ENCODE measurements around the gene NT5DC3.

GRCh38 chr12:103855036-103855712, 14.1 kb upstream of the NT5DC3 start:
- no peak for TF ChIP-seq CTCF (IDR thresholded peaks at IDR 0.05)
- no peak for TF ChIP-seq POLR2A (IDR thresholded peaks at IDR 0.05)
- TF ChIP-seq POLR2AphosphoS5 (IDR thresholded peaks at IDR 0.05): no peak
